Stimulated activated CD4-positive, alpha-beta T cell treated with anti-CD3 and anti-CD28 coated beads, Interleukin-4, amount 100 ng/mL, for 24 hours (primary cell): Measurements from ENCODE around the gene TMEM125.

Experiments
- DNase-seq: peaks from one replicate; pipeline ENCODE4 v3.0.0-alpha.2; 2020

Gene TMEM125

GRCh38 chr1:43294761-43295160 lies 25.0 kb downstream of the TMEM125 start:
- no peak for DNase-seq

GRCh38 chr1:43296207-43296606 lies 26.4 kb downstream of the TMEM125 start:
- no peak for DNase-seq

GRCh38 chr1:43298055-43298454 lies 28.3 kb downstream of the TMEM125 start:
- no peak for DNase-seq

- no peak for DNase-seq
These were observed 29.3 kb downstream of the TMEM125 start for GRCh38 chr1:43299101-43299500.

- no peak for DNase-seq
These were observed 30.8 kb downstream of the TMEM125 start, which contains the start of gene TIE1 for GRCh38 chr1:43300378-43301094. TIE1 (plus strand) TSS chr1:43300982; CDS start chr1:43301072, 90 bp downstream.

- no peak for DNase-seq
These were observed 32.4 kb downstream of the TMEM125 start for GRCh38 chr1:43302201-43302600.

GRCh38 chr1:43302721-43303470 lies 33.1 kb downstream of the TMEM125 start:
- DNase-seq: no peak

- no peak for DNase-seq
These were observed 33.9 kb downstream of the TMEM125 start for GRCh38 chr1:43303471-43304313.

- no peak for DNase-seq
These were observed 34.5 kb downstream of the TMEM125 start for GRCh38 chr1:43304314-43304681.

GRCh38 chr1:43304771-43305300 lies 35.1 kb downstream of the TMEM125 start:
- no peak for DNase-seq

GRCh38 chr1:43305461-43305860 lies 35.7 kb downstream of the TMEM125 start:
- no peak for DNase-seq

GRCh38 chr1:43305926-43306687 lies 36.3 kb downstream of the TMEM125 start:
- DNase-seq: no peak

GRCh38 chr1:43306688-43307457 lies 37.1 kb downstream of the TMEM125 start:
- DNase-seq: no peak

- no peak for DNase-seq
These were observed 37.8 kb downstream of the TMEM125 start for GRCh38 chr1:43307458-43308158.

GRCh38 chr1:43308635-43309404 lies 39.0 kb downstream of the TMEM125 start:
- no peak for DNase-seq

GRCh38 chr1:43309405-43310025 lies 39.7 kb downstream of the TMEM125 start:
- no peak for DNase-seq

- no peak for DNase-seq
These were observed 41.7 kb downstream of the TMEM125 start for GRCh38 chr1:43311521-43311920.

GRCh38 chr1:43312212-43312623 lies 42.4 kb downstream of the TMEM125 start:
- no peak for DNase-seq

GRCh38 chr1:43312663-43313515 lies 43.1 kb downstream of the TMEM125 start:
- no peak for DNase-seq
